Astrocyte (in vitro differentiated cells and primary cell): ENCODE results near the gene TMEM175. TPM values are rescaled to one million over a fixed set of nuclear protein-coding genes. Genes with fewer than 3 reads are reported as not detected.
"Not testable (repeated sequence)": the region's sequence is repeated elsewhere in the genome, so short reads cannot be mapped to it uniquely, and the experiment has no call there.

Experiments used
- DNase-seq: peaks from one replicate; pipeline ENCODE4 v3.0.0-alpha.2; 2010; ENCODE audit warnings: low read depth
- FAIRE-seq: peaks from 2 replicates; lab custom pipeline; 2011; peaks lifted over from hg19 to GRCh38; lab: Jason Lieb, UNC
- H2AFZ ChIP-seq: 2 replicates; pipeline ENCODE4 v1.6.0; 2012; ENCODE audit warnings: low read depth, low read length, inconsistent platforms
- H3K27ac ChIP-seq: 2 replicates; pipeline ENCODE4 v1.5.1; 2011; ENCODE audit warnings: low read depth, low read length, inconsistent platforms
- H3K27me3 ChIP-seq: 2 replicates; pipeline ENCODE4 v1.6.0; 2011; ENCODE audit warnings: low read length, inconsistent platforms; ENCODE audit not compliant: insufficient read depth
- H3K36me3 ChIP-seq: 2 replicates; pipeline ENCODE4 v1.5.1; 2011; ENCODE audit warnings: low read length, inconsistent platforms; ENCODE audit not compliant: insufficient read depth
- H3K4me1 ChIP-seq: 2 replicates; pipeline ENCODE4 v1.5.1; 2011; ENCODE audit warnings: low read length, inconsistent platforms; ENCODE audit not compliant: insufficient read depth
- H3K4me2 ChIP-seq: 2 replicates; pipeline ENCODE4 v1.6.0; 2012; ENCODE audit warnings: low read length, inconsistent platforms
- H3K4me3 ChIP-seq: 2 replicates; pipeline ENCODE4 v1.5.1; 2011; ENCODE audit warnings: low read depth, mild to moderate bottlenecking, low read length, inconsistent platforms; ENCODE audit not compliant: insufficient read depth
- H3K79me2 ChIP-seq: 2 replicates; pipeline ENCODE4 v1.6.0; 2012; ENCODE audit warnings: mild to moderate bottlenecking, low read length, inconsistent platforms; ENCODE audit not compliant: insufficient read depth
- H3K9ac ChIP-seq: 2 replicates; pipeline ENCODE4 v1.6.0; 2012; ENCODE audit warnings: mild to moderate bottlenecking, low read length, inconsistent platforms
- H3K9me3 ChIP-seq: 2 replicates; pipeline ENCODE4 v1.5.1; 2012; ENCODE audit warnings: low read depth, mild to moderate bottlenecking, low read length, inconsistent platforms; ENCODE audit not compliant: insufficient read depth
- H4K20me1 ChIP-seq: 2 replicates; pipeline ENCODE4 v1.6.0; 2012; ENCODE audit warnings: low read length, inconsistent platforms; ENCODE audit not compliant: insufficient read depth
- H3K27ac Mint-ChIP-seq: one replicate; pipeline ENCODE4 v1.8.0; 2021; ENCODE audit warnings: mild to moderate bottlenecking, mixed read lengths; ENCODE audit not compliant: unreplicated experiment
- H3K27me3 Mint-ChIP-seq: one replicate; pipeline ENCODE4 v1.8.0; 2021; ENCODE audit warnings: low read depth, mixed read lengths; ENCODE audit not compliant: unreplicated experiment
- H3K36me3 Mint-ChIP-seq: one replicate; pipeline ENCODE4 v1.8.0; 2021; ENCODE audit warnings: low read depth, mixed read lengths; ENCODE audit not compliant: unreplicated experiment
- H3K4me1 Mint-ChIP-seq: one replicate; pipeline ENCODE4 v1.8.0; 2021; ENCODE audit warnings: low read depth, mixed read lengths; ENCODE audit not compliant: unreplicated experiment
- H3K4me3 Mint-ChIP-seq: one replicate; pipeline ENCODE4 v1.8.0; 2021; ENCODE audit warnings: mild to moderate bottlenecking, moderate library complexity, mixed read lengths; ENCODE audit not compliant: unreplicated experiment
- H3K9me3 Mint-ChIP-seq: one replicate; pipeline ENCODE4 v1.8.0; 2021; ENCODE audit warnings: mild to moderate bottlenecking, mixed read lengths; ENCODE audit not compliant: unreplicated experiment
- CTCF ChIP-seq: IDR thresholded peaks from 2 replicates; pipeline ENCODE4 v1.5.1; 2011; ENCODE audit warnings: low read depth, mild to moderate bottlenecking, inconsistent platforms, low read length, moderate library complexity; ENCODE audit not compliant: insufficient read depth
- EZH2 ChIP-seq: IDR thresholded peaks from 2 replicates; pipeline ENCODE4 v1.6.1; 2012; ENCODE audit warnings: mild to moderate bottlenecking, low read length, inconsistent platforms; ENCODE audit not compliant: insufficient read depth
- total RNA-seq: library from RNA; stranded (reverse); gene quantifications from 2 replicates; pipeline ENCODE4 v1.2.1, GENCODE V29; 2021

Gene TMEM175
- total RNA-seq, 1 donor from 2014 or later = 22.1 TPM

GRCh38 chr4:917992-918391 is 14.3 kb upstream of the TMEM175 start:
- FAIRE-seq (peak; percentile 13), DNase-seq (no peak)
- Histone ChIP-seq H2AFZ (no peak overlapping the region), H3K9me3 (no peaks in the 10 kb centered on the region), H3K79me2 (peaks cover 96% of the 10 kb centered on the region), H3K4me2 (no peak overlapping the region), H4K20me1 (peaks cover 91% of the 10 kb centered on the region), H3K4me1 (no peaks in the 10 kb centered on the region), H3K4me3 (no peak overlapping the region), H3K27ac (no peak overlapping the region), H3K36me3 (no peaks in the 10 kb centered on the region), H3K9ac (no peak overlapping the region), H3K27me3 (no peaks in the 10 kb centered on the region)
- Mint-ChIP-seq H3K27ac (no peak overlapping the region), H3K27me3 (no peaks in the 10 kb centered on the region), H3K4me1 (peaks cover 17% of the 10 kb centered on the region), H3K9me3 (peaks cover 4% of the 10 kb centered on the region), H3K36me3 (peaks cover 10% of the 10 kb centered on the region), H3K4me3 (no peak overlapping the region)
- TF ChIP-seq EZH2 = no peak
- TF ChIP-seq CTCF = no peak

- not testable (repeated sequence) for H3K9me3 ChIP-seq, H3K4me2 ChIP-seq, H3K36me3 ChIP-seq, H3K27me3 ChIP-seq, H3K36me3 Mint-ChIP-seq, FAIRE-seq, H3K9me3 Mint-ChIP-seq, H3K27me3 Mint-ChIP-seq, H3K27ac Mint-ChIP-seq, DNase-seq, H3K9ac ChIP-seq, H2AFZ ChIP-seq, H3K4me3 Mint-ChIP-seq, H3K27ac ChIP-seq, H3K4me1 ChIP-seq, H3K4me3 ChIP-seq
- H3K79me2 ChIP-seq = peaks cover 96% of the 10 kb centered on the region
- H4K20me1 ChIP-seq = peaks cover 91% of the 10 kb centered on the region
- H3K4me1 Mint-ChIP-seq = peaks cover 17% of the 10 kb centered on the region
Observed at GRCh38 chr4:918591-918990, 13.7 kb upstream of the TMEM175 start.

- not testable (repeated sequence) for H2AFZ ChIP-seq, H3K27me3 ChIP-seq, DNase-seq, H3K4me1 ChIP-seq, H3K9ac ChIP-seq, H3K36me3 ChIP-seq, H3K9me3 ChIP-seq, FAIRE-seq, H3K36me3 Mint-ChIP-seq, H3K27ac ChIP-seq, H3K4me3 ChIP-seq, H3K9me3 Mint-ChIP-seq, H3K4me2 ChIP-seq, H3K27ac Mint-ChIP-seq, H3K27me3 Mint-ChIP-seq, H3K4me3 Mint-ChIP-seq
- H3K4me1 Mint-ChIP-seq = peaks cover 18% of the 10 kb centered on the region
- Histone ChIP-seq H4K20me1 (peaks cover 94% of the 10 kb centered on the region), H3K79me2 (peaks cover 100% of the 10 kb centered on the region)
Observed at GRCh38 chr4:919004-919680, 13.1 kb upstream of the TMEM175 start.
